ENCODE results near the gene COQ10A. TPM values are rescaled to one million over a fixed set of nuclear protein-coding genes. Genes with fewer than 3 reads are reported as not detected.

Gene COQ10A
- total RNA-seq, 3 donors from 2014 or later (not counting 1 experiment from before 2014, with no cell fraction given), result 27.2 to 37.9 (median 30.2) TPM

DNA sequence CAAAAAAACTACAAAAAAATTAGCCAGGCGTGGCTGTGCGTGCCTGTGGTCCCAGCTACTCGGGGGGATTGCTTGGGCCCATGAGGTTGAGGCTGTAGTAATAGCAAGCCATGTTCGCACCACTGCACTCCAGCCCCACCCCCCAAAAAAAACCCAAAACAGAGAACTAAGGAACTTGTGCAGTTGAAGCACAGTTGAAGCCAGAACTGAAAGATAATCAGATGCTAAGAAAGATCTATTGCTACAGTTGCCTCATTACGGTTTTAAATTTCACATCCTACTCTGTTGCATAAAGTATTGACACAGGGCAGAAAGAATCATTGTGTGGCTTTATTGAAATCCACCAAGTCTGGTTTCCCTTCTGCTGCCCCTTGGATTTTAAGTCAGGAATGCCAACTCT is 29.6 kb downstream of the COQ10A start:
- Mint-ChIP-seq H3K27ac (peak overlapping the region in 1 of 2 donors; percentile 98), H3K4me1 (peaks cover 49 to 56% of the 10 kb centered on the region in 2 donors), H3K9me3 (no peaks in the 10 kb centered on the region), H3K27me3 (ENCODE audit: low read depth in 2 of 2) (no peaks in the 10 kb centered on the region), H3K36me3 (no peaks in the 10 kb centered on the region), H3K4me3 (no peak overlapping the region)
- no peaks in the 10 kb centered on the region for H3K27me3 ChIP-seq (ENCODE audit: control insufficient read depth, insufficient read depth, low read length)
- no peak for ATAC-seq
- H3K4me1 ChIP-seq (ENCODE audit: control insufficient read depth, insufficient read depth, low read length), result peaks cover 30% of the 10 kb centered on the region
- H3K36me3 ChIP-seq (ENCODE audit: control insufficient read depth, insufficient read depth, low read length), result peaks cover 11% of the 10 kb centered on the region
- no peak overlapping the region for H3K27ac ChIP-seq (ENCODE audit: low read length)
- WGBS (ENCODE audit: insufficient coverage), result 81% methylated on average over 5 of the region's 5 CpGs
- intact Hi-C loops (cut with micrococcal nuclease), result no loop called here
- TF ChIP-seq, protein P1, sequence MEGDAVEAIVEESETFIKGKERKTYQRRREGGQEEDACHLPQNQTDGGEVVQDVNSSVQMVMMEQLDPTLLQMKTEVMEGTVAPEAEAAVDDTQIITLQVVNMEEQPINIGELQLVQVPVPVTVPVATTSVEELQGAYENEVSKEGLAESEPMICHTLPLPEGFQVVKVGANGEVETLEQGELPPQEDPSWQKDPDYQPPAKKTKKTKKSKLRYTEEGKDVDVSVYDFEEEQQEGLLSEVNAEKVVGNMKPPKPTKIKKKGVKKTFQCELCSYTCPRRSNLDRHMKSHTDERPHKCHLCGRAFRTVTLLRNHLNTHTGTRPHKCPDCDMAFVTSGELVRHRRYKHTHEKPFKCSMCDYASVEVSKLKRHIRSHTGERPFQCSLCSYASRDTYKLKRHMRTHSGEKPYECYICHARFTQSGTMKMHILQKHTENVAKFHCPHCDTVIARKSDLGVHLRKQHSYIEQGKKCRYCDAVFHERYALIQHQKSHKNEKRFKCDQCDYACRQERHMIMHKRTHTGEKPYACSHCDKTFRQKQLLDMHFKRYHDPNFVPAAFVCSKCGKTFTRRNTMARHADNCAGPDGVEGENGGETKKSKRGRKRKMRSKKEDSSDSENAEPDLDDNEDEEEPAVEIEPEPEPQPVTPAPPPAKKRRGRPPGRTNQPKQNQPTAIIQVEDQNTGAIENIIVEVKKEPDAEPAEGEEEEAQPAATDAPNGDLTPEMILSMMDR (IDR thresholded peaks at IDR 0.05), result no peak
- H3K9me3 ChIP-seq (ENCODE audit: control insufficient read depth, insufficient read depth, low read length), result no peaks in the 10 kb centered on the region
- no peak overlapping the region for H3K4me3 ChIP-seq (ENCODE audit: low read length)
- no peak for DNase-seq

DNA sequence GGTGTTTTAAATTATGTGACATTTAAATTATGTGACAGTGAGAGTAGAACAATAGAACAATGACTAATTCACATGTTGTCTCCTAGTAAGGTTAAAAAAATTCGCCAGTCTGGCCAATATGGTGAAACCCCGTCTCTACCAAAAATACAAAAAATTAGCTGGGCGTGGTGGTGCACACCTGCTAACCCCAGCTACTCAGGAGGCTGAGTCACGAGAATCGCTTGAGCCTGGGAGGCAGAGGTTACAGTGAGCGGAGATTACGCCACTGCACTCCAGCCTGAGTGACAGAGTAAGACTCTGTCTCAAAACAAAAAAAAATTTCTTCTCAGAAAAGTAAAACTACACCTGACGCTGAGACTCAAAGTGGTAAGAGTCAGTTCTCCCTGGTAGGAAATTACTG is 30.7 kb downstream of the COQ10A start:
- Mint-ChIP-seq H3K4me3 (peak overlapping the region; percentile 21), H3K27me3 (ENCODE audit: low read depth in 2 of 2) (no peaks in the 10 kb centered on the region), H3K27ac (peak overlapping the region in 1 of 2 donors; percentile 98), H3K36me3 (no peaks in the 10 kb centered on the region), H3K4me1 (peaks cover 55 to 61% of the 10 kb centered on the region in 2 donors), H3K9me3 (no peaks in the 10 kb centered on the region)
- DNase-seq (no peak), ATAC-seq (no peak)
- H3K4me3 ChIP-seq (ENCODE audit: low read length), result no peak overlapping the region
- H3K4me1 ChIP-seq (ENCODE audit: control insufficient read depth, insufficient read depth, low read length), result peaks cover 34% of the 10 kb centered on the region
- peaks cover 5% of the 10 kb centered on the region for H3K36me3 ChIP-seq (ENCODE audit: control insufficient read depth, insufficient read depth, low read length)
- 95% methylated on average over 8 of the region's 8 CpGs for WGBS (ENCODE audit: insufficient coverage)
- TF ChIP-seq, protein P1 (IDR thresholded peaks at IDR 0.05), result no peak
- no peak overlapping the region for H3K27ac ChIP-seq (ENCODE audit: low read length)
- intact Hi-C loops (cut with micrococcal nuclease), result no loop called here
- no peaks in the 10 kb centered on the region for H3K9me3 ChIP-seq (ENCODE audit: control insufficient read depth, insufficient read depth, low read length)
- no peaks in the 10 kb centered on the region for H3K27me3 ChIP-seq (ENCODE audit: control insufficient read depth, insufficient read depth, low read length)

DNA sequence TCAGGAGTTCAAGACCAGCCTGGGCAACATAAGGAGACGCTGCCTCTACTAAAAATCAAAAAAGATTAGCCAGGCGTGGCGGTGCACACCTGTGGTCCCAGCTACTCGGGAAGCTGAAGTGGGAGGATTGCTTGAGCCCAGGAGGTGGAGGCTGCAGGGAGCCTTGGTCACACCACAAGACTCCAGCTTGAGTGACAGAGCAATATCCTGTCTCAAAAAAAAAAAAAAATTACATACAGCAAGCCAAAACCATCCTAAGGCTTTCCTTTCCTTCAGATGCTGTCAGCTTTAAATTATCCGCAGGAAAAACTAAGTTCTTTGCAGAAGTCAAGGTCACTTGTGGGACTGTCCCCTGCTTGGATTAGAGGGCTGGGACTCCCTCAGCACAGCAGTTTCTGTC is 32.1 kb downstream of the COQ10A start:
- peak overlapping the region; percentile 93 for H3K4me3 Mint-ChIP-seq
- no peak for ATAC-seq
- no peaks in the 10 kb centered on the region for H3K9me3 Mint-ChIP-seq
- intact Hi-C loops (cut with micrococcal nuclease), result no loop called here
- H3K27me3 ChIP-seq (ENCODE audit: control insufficient read depth, insufficient read depth, low read length), result no peaks in the 10 kb centered on the region
- H3K36me3 Mint-ChIP-seq, result no peaks in the 10 kb centered on the region
- H3K27ac ChIP-seq (ENCODE audit: low read length), result peak overlapping the region; percentile 88
- TF ChIP-seq, protein P1 (IDR thresholded peaks at IDR 0.05), result no peak
- no peak overlapping the region for H3K4me3 ChIP-seq (ENCODE audit: low read length)
- DNase-seq, result no peak
- no peaks in the 10 kb centered on the region for H3K9me3 ChIP-seq (ENCODE audit: control insufficient read depth, insufficient read depth, low read length)
- peaks cover 5% of the 10 kb centered on the region for H3K36me3 ChIP-seq (ENCODE audit: control insufficient read depth, insufficient read depth, low read length)
- peaks cover 55 to 56% of the 10 kb centered on the region in 2 donors for H3K4me1 Mint-ChIP-seq
- H3K4me1 ChIP-seq (ENCODE audit: control insufficient read depth, insufficient read depth, low read length), result peaks cover 34% of the 10 kb centered on the region
- no peaks in the 10 kb centered on the region for H3K27me3 Mint-ChIP-seq (ENCODE audit: low read depth in 2 of 2)
- peak overlapping the region; percentile 97 to 98 for H3K27ac Mint-ChIP-seq
- 63% methylated on average over 5 of the region's 5 CpGs for WGBS (ENCODE audit: insufficient coverage)

DNA sequence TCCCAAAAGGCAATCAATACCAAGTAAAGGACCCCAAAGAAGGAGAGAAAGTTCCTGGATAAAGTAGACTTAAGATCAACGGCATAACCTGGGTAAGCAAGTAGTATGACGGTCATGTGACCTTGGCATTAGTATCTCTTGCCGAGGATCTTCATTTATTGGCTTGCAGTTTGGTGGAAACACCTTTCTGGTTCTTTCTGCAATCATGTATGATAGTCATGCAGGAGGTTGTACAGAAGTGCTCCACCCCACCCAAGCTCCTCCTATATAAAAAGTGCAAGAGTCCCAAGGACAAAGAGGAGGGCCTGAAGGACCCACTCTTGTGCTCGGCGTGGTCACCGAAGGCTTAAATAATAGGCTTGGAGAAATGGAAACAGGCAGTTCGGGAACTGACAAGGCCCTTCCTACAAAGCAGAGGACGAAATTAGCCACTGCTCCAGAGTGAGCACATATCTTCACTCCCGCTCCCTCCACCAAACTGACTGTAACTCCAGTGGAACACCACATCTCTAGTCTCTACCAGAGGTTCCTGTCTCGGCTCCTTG is 32.6 kb downstream of the COQ10A start:
- Histone ChIP-seq H3K27me3 (ENCODE audit: control insufficient read depth, insufficient read depth, low read length) (no peaks in the 10 kb centered on the region), H3K9me3 (ENCODE audit: control insufficient read depth, insufficient read depth, low read length) (no peaks in the 10 kb centered on the region), H3K27ac (ENCODE audit: low read length) (peak overlapping the region; percentile 88), H3K4me3 (ENCODE audit: low read length) (peak overlapping the region; percentile 72), H3K4me1 (ENCODE audit: control insufficient read depth, insufficient read depth, low read length) (peaks cover 34% of the 10 kb centered on the region), H3K36me3 (ENCODE audit: control insufficient read depth, insufficient read depth, low read length) (peaks cover 5% of the 10 kb centered on the region)
- intact Hi-C loops (cut with micrococcal nuclease), result no loop called here
- Mint-ChIP-seq H3K36me3 (no peaks in the 10 kb centered on the region), H3K27me3 (ENCODE audit: low read depth in 2 of 2) (no peaks in the 10 kb centered on the region), H3K4me1 (peaks cover 55 to 56% of the 10 kb centered on the region in 2 donors), H3K9me3 (no peaks in the 10 kb centered on the region), H3K27ac (peak overlapping the region; percentile 97 to 98), H3K4me3 (peak overlapping the region; percentile 93)
- ATAC-seq (no peak), DNase-seq (peak in 1 of 2 donors; percentile 62)
- TF ChIP-seq, protein P1 (IDR thresholded peaks at IDR 0.05), result no peak
- under 1% methylated on average over 10 of the region's 10 CpGs for WGBS (ENCODE audit: insufficient coverage)
